HUES48 (cell line): Measurements from ENCODE around the gene APOBR.
"Not testable (repeated sequence)": the region's sequence is repeated elsewhere in the genome, so short reads cannot be mapped to it uniquely, and the experiment has no call there.

ENCODE experiments used
- H3K27ac ChIP-seq: one replicate; pipeline ENCODE4 v1.7.0; 2013; ENCODE audit warnings: low read depth, low read length, inconsistent platforms
- H3K27me3 ChIP-seq: 2 replicates; pipeline ENCODE4 v1.6.1; 2013; ENCODE audit warnings: mild to moderate bottlenecking, low read length; ENCODE audit not compliant: control insufficient read depth, insufficient read depth
- H3K36me3 ChIP-seq: 2 replicates; pipeline ENCODE4 v1.6.1; 2013; ENCODE audit warnings: low read length; ENCODE audit not compliant: control insufficient read depth, insufficient read depth
- H3K4me1 ChIP-seq: 2 replicates; pipeline ENCODE4 v1.6.1; 2013; ENCODE audit warnings: mild to moderate bottlenecking, low read length; ENCODE audit not compliant: control insufficient read depth, insufficient read depth
- H3K4me3 ChIP-seq: 2 replicates; pipeline ENCODE4 v1.5.1; 2013; ENCODE audit warnings: mild to moderate bottlenecking, low read depth, low read length
- H3K9ac ChIP-seq: 2 replicates; pipeline ENCODE4 v1.6.1; 2013; ENCODE audit warnings: mild to moderate bottlenecking, low read depth, low read length, moderate library complexity
- H3K9me3 ChIP-seq: 2 replicates; pipeline ENCODE4 v1.6.1; 2013; ENCODE audit warnings: low read length; ENCODE audit not compliant: control insufficient read depth, insufficient read depth

The APOBR gene

GRCh38 chr16:28543072-28543471 lies 48.6 kb downstream of the APOBR start:
- Histone ChIP-seq H3K27me3 (no peaks in the 10 kb centered on the region), H3K9me3 (no peaks in the 10 kb centered on the region), H3K9ac (no peak overlapping the region), H3K4me3 (no peak overlapping the region), H3K36me3 (no peaks in the 10 kb centered on the region), H3K4me1 (no peaks in the 10 kb centered on the region), H3K27ac (no peak overlapping the region)

DNA sequence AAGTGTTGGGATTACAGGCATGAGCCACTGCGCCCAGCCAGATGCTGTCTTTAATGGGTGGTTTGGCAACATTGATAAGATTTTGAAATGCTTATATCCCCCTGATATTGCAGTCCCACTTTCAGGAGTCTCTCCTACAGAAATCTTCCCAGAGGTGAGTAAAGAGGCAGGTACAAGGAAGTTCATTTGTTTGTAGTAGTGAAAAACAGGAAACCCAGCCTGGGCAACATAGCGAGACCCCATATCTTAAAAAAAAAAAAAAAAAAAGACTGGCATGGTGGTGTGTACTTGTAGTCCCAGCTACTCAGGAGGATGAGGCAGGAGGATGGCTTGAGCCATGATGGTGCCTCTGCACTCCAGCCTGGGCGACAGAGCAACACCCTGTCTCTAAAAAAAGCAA lies 50.6 kb downstream of the APOBR start:
- no peak overlapping the region for H3K9ac ChIP-seq
- H3K27ac ChIP-seq = no peak overlapping the region
- no peaks in the 10 kb centered on the region for H3K36me3 ChIP-seq
- no peak overlapping the region for H3K4me3 ChIP-seq
- no peaks in the 10 kb centered on the region for H3K9me3 ChIP-seq
- no peaks in the 10 kb centered on the region for H3K4me1 ChIP-seq
- H3K27me3 ChIP-seq = no peaks in the 10 kb centered on the region

GRCh38 chr16:28545964-28546363 lies 51.5 kb downstream of the APOBR start:
- not testable (repeated sequence) for H3K36me3 ChIP-seq, H3K9ac ChIP-seq, H3K4me1 ChIP-seq, H3K9me3 ChIP-seq, H3K27ac ChIP-seq, H3K4me3 ChIP-seq, H3K27me3 ChIP-seq

DNA sequence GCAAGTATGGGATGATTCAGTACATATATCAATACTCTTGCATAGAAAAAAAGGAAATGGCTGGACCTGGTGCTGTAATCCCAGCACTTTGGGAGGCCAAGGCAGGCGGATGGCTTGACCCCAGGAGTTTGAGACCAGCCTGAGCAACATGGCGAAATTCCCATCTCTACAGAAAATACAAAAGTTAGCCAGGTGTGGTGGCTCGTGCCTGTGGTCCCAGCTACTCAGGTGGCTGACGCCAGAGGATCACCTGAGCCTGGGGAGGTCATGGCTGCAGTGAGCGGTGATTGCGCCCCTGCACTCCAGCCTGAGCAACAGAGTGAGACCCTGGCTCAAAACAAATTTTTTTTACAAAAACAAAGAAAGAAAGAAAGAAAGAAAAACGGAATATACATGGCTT lies 52.2 kb downstream of the APOBR start:
- no peaks in the 10 kb centered on the region for H3K9me3 ChIP-seq
- H3K27me3 ChIP-seq = no peaks in the 10 kb centered on the region
- no peak overlapping the region for H3K9ac ChIP-seq
- no peaks in the 10 kb centered on the region for H3K4me1 ChIP-seq
- no peak overlapping the region for H3K27ac ChIP-seq
- H3K36me3 ChIP-seq = no peaks in the 10 kb centered on the region
- H3K4me3 ChIP-seq = no peak overlapping the region

DNA sequence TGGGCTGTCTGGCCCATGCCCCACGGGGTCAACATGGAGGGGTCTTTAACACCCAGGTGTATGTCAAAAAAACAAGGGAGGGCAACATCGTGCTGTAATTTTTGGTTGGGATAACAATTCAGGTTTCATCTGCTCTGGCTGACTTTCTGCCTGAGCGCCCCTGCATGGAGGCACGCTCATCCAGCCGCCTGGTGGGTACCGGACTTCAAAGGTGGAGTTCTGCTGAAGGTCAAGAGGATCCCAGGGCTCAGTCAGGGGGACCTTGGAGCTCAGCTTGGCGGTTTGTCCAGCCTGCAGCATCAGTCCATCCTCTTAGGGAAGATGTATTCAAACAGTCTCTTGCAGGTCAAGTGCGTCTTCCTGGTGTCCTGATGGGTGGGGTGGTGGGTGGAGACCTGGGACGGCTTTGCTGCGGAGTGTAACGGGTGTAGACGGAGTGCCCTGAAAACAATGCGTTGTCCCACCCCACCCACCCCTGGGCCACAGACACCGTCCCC lies 53.9 kb downstream of the APOBR start:
- H3K9me3 ChIP-seq = no peaks in the 10 kb centered on the region
- H3K9ac ChIP-seq = no peak overlapping the region
- H3K27me3 ChIP-seq = no peaks in the 10 kb centered on the region
- no peaks in the 10 kb centered on the region for H3K36me3 ChIP-seq
- no peak overlapping the region for H3K4me3 ChIP-seq
- no peaks in the 10 kb centered on the region for H3K4me1 ChIP-seq
- H3K27ac ChIP-seq = no peak overlapping the region
